ENCODE results near the gene LIN9.

Gene LIN9

DNA sequence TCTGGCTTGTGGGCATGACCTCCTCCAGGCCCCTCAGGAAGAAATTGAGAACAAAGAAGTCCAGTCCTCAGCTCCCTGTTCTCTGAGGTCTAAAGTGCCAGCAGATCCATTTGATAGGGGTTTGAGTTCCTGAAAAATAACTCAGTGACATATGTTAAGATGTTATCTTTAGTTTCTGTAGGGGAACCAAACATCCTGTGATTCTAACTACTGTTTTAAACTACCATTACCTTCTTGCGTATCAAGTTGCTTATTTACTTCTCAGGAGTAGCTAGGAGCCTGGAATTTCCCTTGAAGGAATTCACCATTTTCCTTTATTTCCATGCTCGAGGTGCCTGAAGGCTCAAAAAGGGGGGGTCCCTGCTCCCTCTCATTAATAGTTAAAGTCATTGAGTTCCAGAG lies 18.8 kb upstream of the LIN9 start:
- H3K9me3 ChIP-seq (ENCODE audit: insufficient read depth, low read length): no peaks in the 10 kb centered on the region
- H2AFZ ChIP-seq (ENCODE audit: low read depth, low read length): no peak overlapping the region
- no peak overlapping the region for H3K9ac ChIP-seq (ENCODE audit: low read length)

DNA sequence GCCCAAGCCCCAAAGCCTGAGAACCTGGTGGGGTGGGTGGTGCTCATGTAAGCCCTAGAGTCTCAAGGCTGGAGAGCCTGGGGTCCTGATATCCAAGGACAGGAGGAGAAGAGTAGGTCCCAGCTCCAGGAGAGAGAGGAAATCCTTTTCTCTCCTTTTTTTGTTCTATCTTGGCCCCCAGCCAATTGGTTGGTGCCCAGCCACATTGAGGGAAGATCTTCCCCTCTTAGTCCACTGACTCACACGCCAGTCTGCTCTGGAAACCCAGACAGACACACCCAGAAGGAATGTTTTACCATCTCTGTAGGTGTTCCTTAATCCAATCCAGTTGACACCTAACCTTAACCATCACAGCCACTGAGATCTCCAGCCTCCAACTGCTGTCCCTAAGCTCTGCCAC lies 16.2 kb upstream of the LIN9 start:
- H3K27me3 ChIP-seq (ENCODE audit: low read depth, low read length): no peaks in the 10 kb centered on the region
- H4K20me1 ChIP-seq (ENCODE audit: insufficient read depth, low read length): no peaks in the 10 kb centered on the region
- no peak overlapping the region for H3K9ac ChIP-seq (ENCODE audit: low read length)
- H3K27ac ChIP-seq (ENCODE audit: low read length): no peak overlapping the region
- H3K36me3 ChIP-seq (replicated peaks; ENCODE audit: low read depth, low read length): no peaks in the 10 kb centered on the region
- no peak overlapping the region for H2AFZ ChIP-seq (ENCODE audit: low read depth, low read length)
- no peaks in the 10 kb centered on the region for H3K9me3 ChIP-seq (ENCODE audit: insufficient read depth, low read length)
- no peak for TF ChIP-seq EZH2phosphoT487 (IDR thresholded peaks at IDR 0.05; ENCODE audit: low read depth)
- TF ChIP-seq, protein P1, sequence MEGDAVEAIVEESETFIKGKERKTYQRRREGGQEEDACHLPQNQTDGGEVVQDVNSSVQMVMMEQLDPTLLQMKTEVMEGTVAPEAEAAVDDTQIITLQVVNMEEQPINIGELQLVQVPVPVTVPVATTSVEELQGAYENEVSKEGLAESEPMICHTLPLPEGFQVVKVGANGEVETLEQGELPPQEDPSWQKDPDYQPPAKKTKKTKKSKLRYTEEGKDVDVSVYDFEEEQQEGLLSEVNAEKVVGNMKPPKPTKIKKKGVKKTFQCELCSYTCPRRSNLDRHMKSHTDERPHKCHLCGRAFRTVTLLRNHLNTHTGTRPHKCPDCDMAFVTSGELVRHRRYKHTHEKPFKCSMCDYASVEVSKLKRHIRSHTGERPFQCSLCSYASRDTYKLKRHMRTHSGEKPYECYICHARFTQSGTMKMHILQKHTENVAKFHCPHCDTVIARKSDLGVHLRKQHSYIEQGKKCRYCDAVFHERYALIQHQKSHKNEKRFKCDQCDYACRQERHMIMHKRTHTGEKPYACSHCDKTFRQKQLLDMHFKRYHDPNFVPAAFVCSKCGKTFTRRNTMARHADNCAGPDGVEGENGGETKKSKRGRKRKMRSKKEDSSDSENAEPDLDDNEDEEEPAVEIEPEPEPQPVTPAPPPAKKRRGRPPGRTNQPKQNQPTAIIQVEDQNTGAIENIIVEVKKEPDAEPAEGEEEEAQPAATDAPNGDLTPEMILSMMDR (IDR thresholded peaks at IDR 0.05; ENCODE audit: low read depth, low read length): no peak
- no peaks in the 10 kb centered on the region for H3K4me1 ChIP-seq (ENCODE audit: low read length)
- no peaks in the 10 kb centered on the region for H3K79me2 ChIP-seq (ENCODE audit: low read length)
- no peak overlapping the region for H3K4me3 ChIP-seq (ENCODE audit: low read length)
- no peak overlapping the region for H3K4me2 ChIP-seq (ENCODE audit: low read length)

More for the DNA sequence above, 18.8 kb upstream of the LIN9 start:
- H3K4me3 ChIP-seq (ENCODE audit: low read length): no peak overlapping the region
- no peak overlapping the region for H3K4me2 ChIP-seq (ENCODE audit: low read length)
- H3K79me2 ChIP-seq (ENCODE audit: low read length): no peaks in the 10 kb centered on the region
- no peaks in the 10 kb centered on the region for H3K36me3 ChIP-seq (replicated peaks; ENCODE audit: low read depth, low read length)
- H3K4me1 ChIP-seq (ENCODE audit: low read length): peaks cover 2% of the 10 kb centered on the region
- no peak for TF ChIP-seq EZH2phosphoT487 (IDR thresholded peaks at IDR 0.05; ENCODE audit: low read depth)
- TF ChIP-seq, protein P1 (IDR thresholded peaks at IDR 0.05; ENCODE audit: low read depth, low read length): no peak
- no peaks in the 10 kb centered on the region for H3K27me3 ChIP-seq (ENCODE audit: low read depth, low read length)
- no peaks in the 10 kb centered on the region for H4K20me1 ChIP-seq (ENCODE audit: insufficient read depth, low read length)
- H3K27ac ChIP-seq (ENCODE audit: low read length): no peak overlapping the region

DNA sequence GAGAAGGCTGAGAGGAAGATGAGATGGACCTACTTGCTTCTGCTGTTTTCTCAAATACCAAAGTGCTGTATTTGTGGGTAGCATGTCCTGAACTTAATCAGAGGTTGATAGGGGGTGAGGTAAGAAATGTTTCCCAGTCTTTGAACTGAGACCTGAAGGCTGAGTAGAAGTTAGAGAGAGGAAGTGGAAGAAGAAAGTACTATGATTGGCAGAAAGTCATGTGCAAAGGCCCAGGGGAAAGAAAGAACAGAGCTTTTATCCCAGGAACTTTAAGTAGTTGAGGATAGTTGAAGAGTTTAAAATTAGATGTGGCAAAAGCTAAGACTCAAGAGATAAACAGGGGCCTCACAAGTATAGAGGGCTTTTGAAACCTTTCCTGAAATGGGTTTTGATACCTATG lies 15.5 kb upstream of the LIN9 start:
- H3K79me2 ChIP-seq (ENCODE audit: low read length): no peaks in the 10 kb centered on the region
- H3K9me3 ChIP-seq (ENCODE audit: insufficient read depth, low read length): no peaks in the 10 kb centered on the region
- no peak overlapping the region for H2AFZ ChIP-seq (ENCODE audit: low read depth, low read length)
- H3K4me3 ChIP-seq (ENCODE audit: low read length): no peak overlapping the region
- H3K27ac ChIP-seq (ENCODE audit: low read length): no peak overlapping the region
- no peak for TF ChIP-seq EZH2phosphoT487 (IDR thresholded peaks at IDR 0.05; ENCODE audit: low read depth)
- TF ChIP-seq, protein P1 (IDR thresholded peaks at IDR 0.05; ENCODE audit: low read depth, low read length): no peak
- no peaks in the 10 kb centered on the region for H3K27me3 ChIP-seq (ENCODE audit: low read depth, low read length)
- no peak overlapping the region for H3K9ac ChIP-seq (ENCODE audit: low read length)
- no peaks in the 10 kb centered on the region for H3K4me1 ChIP-seq (ENCODE audit: low read length)
- no peak overlapping the region for H3K4me2 ChIP-seq (ENCODE audit: low read length)
- no peaks in the 10 kb centered on the region for H4K20me1 ChIP-seq (ENCODE audit: insufficient read depth, low read length)
- no peaks in the 10 kb centered on the region for H3K36me3 ChIP-seq (replicated peaks; ENCODE audit: low read depth, low read length)

DNA sequence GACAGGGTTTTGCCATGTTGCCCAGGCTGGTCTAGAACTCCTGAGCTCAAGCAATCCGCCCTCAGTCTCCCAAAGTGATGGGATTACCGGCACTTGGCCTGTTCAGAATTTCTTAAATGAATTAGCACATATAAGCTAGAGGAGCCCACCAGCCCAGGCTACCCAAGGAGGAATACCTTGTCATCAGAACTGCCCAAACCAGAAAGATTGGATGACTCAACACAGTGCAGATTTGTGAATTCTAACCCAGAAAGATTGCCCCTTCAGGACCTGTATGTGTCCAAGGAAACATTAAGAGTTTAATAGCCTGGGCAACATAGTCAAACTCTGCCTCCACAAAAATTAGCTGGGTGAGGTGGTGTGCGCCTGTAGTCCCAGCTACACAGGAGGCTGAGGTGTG lies 14.0 kb upstream of the LIN9 start:
- Histone ChIP-seq H3K79me2 (ENCODE audit: low read length) (no peaks in the 10 kb centered on the region), H3K4me1 (ENCODE audit: low read length) (no peaks in the 10 kb centered on the region), H3K9me3 (ENCODE audit: insufficient read depth, low read length) (no peaks in the 10 kb centered on the region), H2AFZ (ENCODE audit: low read depth, low read length) (no peak overlapping the region), H3K4me2 (ENCODE audit: low read length) (no peak overlapping the region), H3K27me3 (ENCODE audit: low read depth, low read length) (no peaks in the 10 kb centered on the region), H4K20me1 (ENCODE audit: insufficient read depth, low read length) (no peaks in the 10 kb centered on the region), H3K27ac (ENCODE audit: low read length) (no peak overlapping the region), H3K9ac (ENCODE audit: low read length) (no peak overlapping the region), H3K4me3 (ENCODE audit: low read length) (no peak overlapping the region), H3K36me3 (replicated peaks; ENCODE audit: low read depth, low read length) (no peaks in the 10 kb centered on the region)
- TF ChIP-seq, protein P1 (IDR thresholded peaks at IDR 0.05; ENCODE audit: low read depth, low read length): no peak
- TF ChIP-seq EZH2phosphoT487 (IDR thresholded peaks at IDR 0.05; ENCODE audit: low read depth): no peak
